GM19455 (cell line): ENCODE measurements around the gene OR2V2.
"Not testable (repeated sequence)": the region's sequence is repeated elsewhere in the genome, so short reads cannot be mapped to it uniquely, and the experiment has no call there.

ENCODE experiments used
- ATAC-seq: cut with Tn5 transposase; IDR thresholded peaks from one replicate; pipeline ENCODE4 v1.9.1; 2021; ENCODE audit not compliant: unreplicated experiment

Gene OR2V2

DNA sequence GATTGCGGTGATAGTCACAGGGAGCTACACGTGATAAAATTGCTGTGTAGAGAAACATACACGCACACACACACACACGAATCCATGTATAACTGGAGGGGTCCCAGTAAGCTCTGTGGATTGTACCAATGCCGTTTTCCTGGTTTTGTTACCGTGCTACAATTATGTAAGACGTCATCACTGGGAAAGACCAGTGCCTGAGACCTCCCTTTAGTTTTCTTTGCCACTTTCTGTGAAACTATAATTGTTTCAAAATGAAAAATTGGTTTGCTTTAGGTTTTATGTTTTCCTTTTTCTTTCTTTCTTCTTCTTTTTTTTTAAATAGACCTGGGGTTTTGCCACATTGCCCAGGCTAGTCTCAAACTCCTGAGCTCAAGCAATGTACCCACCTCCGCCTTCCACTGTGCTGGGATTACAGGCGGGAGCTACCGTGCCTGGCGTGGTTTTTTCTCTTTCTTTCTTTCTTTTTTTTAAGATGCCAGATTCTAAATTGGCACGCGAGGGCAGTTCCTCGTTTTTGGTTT is 21.3 kb downstream of the OR2V2 start:
- no peak for ATAC-seq

- ATAC-seq, result not testable (repeated sequence)
Observed at GRCh38 chr5:181169459-181170236, 22.3 kb downstream of the OR2V2 start.

GRCh38 chr5:181170237-181170825 is 22.9 kb downstream of the OR2V2 start:
- no peak for ATAC-seq

DNA sequence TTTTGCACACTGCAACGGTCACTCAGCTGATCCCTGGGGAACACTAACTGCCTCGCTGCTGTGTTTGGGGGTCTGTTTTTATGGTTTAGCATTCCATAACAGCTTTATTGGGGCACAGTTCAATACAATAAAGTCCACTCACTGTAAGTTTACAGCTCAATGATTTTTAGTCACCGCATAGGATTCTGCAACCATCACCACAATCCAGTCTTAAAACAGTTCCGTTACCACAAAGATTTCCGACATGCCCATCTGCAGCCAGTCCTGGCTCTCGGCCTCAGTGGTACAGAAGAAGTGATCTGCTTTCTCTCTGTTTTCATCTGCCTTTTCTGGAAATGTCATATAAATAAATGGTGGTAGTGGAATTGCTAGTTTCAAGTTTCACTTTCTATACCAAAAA is 23.6 kb downstream of the OR2V2 start:
- ATAC-seq, result no peak

DNA sequence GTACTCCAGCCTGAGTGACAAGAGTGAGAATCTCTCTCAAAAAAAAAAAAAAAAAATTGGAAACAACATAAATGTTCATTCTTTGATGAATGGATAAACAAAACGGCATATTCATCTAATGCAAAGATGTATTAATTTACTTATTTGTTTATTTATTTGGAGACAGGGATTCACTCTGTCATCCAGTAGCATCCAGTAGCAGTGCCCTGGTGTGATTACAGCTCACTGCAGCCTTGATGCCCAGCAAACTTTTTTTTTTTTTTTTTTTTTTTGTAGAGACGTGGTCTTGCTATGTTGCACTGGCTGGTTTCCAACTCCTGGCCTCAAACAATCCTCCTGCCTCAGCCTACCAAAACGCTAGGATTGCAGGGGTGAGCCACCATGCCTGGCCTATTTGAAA is 24.4 kb downstream of the OR2V2 start:
- no peak for ATAC-seq

DNA sequence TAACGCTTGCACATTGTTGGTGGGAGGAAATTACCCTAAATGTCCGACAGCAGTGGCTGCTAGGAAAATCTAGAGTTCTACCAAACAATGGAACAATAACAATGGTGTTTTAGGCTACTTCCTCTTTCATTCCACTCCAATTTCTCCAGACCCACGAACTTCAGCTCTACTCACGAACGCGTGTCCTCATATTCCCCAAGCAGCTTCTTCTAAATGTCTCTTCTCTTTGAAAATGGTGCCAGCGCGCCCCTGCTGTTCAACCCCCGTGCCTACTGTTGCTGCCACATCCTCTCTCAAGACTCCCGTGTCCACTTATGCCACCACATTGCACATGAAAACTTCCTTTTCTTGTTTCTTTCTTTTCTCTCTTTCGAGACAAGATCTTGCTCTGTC is 25.6 kb downstream of the OR2V2 start:
- no peak for ATAC-seq

GRCh38 chr5:181173420-181174342 is 26.3 kb downstream of the OR2V2 start:
- no peak for ATAC-seq

DNA sequence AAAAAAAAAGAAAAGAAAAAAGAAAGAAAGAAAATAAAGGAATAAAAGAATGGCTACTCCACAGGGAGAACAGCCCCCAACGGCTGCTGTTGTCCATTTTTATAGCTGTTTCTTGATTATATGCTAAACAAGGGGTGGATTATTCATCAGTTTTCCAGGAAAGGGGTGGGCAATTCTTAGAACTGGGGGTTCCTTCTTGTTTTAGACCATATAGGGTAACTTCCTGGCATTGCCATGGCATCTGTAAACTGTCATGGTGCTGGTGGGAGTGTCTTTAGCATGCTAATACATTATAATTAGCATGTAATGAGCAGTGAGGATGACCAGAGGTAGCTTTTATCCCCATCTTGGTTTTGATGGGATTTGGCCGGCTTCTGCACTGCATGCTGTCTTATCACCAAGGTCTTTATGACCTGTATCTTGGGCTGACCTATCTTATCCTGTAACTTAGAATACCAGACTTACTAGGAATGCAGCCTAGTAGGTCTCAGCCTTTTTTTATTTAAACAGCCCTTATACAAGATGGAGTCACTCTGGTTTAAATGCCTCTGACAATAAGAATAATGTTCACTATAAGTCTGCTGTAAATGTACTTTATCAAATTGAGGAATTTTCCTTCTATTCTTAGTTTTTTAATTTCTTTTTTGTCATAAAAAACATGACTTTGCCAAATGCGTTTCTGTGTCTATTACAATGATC is 29.0 kb downstream of the OR2V2 start:
- ATAC-seq, result no peak

- not testable (repeated sequence) for ATAC-seq
Observed at GRCh38 chr5:181177559-181177958, 30.2 kb downstream of the OR2V2 start.

- ATAC-seq, result peak; percentile 44
Observed at GRCh38 chr5:181181650-181182565, 34.5 kb downstream of the OR2V2 start.

GRCh38 chr5:181182651-181183050 is 35.3 kb downstream of the OR2V2 start:
- ATAC-seq, result no peak

DNA sequence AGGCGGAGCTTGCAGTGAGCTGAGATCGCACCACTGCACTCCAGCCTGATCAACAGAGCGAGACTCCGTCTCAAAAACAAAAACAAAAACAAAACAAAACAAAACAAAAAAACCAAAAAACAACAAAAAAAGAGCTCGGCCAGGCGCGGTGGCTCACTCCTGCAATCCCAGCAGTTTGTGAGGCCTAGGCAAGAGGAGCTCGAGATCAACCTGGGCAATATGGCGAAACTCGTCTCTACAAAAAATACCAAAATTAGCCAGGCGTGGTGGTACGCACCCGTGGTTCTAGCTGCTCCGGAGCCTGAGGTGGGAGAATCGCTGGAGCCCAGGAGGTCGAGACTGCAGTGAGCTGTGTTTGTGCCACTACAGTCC is 37.4 kb downstream of the OR2V2 start:
- no peak for ATAC-seq

DNA sequence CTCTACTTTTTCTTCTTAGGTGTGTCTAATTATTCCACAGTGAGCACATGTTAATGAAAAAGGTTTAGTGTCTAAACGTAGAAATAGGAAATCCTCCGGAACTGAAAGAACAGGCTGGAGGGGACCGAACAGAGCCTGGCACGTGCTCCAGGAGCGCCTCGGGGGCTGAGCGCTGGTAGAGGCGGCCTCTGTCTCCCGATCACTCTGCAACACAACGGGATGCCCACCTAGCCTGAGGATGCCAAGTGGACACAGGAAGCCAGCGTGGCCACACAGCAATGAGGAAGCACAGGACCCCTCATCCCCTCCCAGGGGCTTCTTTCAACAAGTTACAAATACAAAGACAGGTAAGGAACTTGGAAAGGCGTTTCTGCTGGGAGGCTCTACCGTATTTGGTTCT is 38.2 kb downstream of the OR2V2 start:
- no peak for ATAC-seq

GRCh38 chr5:181186022-181186421 is 38.6 kb downstream of the OR2V2 start:
- ATAC-seq, result no peak

DNA sequence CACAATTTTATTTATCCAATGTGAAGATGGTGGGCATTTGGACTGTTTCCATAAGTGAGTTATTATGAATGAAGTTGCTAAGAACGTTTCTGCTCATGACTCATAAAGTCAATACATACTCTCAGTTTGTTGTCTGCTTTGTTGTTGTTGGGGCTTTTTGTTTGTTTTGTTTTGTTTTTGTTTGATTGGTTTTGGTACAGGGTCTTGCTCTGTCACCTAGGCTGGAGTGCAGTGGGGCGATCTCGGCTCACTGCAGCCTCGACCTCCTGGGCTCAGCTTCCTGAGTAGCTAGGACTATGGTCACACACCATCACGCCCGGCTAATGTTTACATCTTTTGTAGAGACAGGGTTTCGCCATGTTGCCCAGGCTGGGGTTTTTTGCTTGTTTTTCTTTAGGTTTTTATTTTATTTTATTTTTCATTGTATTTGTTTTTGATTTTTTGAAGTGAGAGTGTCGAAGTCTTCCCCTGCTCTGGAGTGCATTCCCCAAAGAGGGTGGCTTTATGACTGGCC is 39.7 kb downstream of the OR2V2 start:
- no peak for ATAC-seq

- no peak for ATAC-seq
Observed at GRCh38 chr5:181187500-181188213, 40.3 kb downstream of the OR2V2 start.

DNA sequence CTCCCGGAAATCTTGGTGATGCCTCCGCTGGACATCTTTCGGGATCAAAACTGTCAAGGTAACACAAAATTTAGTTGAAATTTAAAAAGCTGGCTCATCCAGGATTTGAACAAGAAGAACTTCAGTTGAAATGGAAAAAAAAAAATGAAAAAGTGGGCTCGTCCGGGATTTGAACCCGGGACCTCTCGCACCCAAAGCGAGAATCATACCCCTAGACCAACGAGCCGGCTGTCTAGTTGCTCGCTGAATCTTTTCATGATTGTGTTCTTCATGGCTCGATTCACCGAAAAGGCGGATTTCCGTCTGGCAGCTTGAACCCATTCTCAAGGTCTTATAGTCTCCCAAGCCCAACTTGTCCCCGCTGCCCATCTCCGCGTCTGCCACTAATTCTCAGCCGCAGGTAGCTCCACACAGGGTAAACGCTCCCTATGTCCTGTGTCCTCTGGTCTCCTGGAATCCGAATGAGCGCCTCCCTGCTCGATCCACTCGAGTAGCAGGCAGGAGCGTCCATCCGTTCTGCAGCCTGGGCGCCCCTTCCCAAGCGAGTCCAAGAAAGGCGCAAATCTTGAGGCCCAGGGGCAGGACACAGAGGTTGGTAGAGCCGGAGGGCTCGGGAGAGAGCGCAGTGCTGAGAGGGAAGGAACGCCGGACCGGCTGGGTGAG is 41.4 kb downstream of the OR2V2 start:
- ATAC-seq, result no peak

DNA sequence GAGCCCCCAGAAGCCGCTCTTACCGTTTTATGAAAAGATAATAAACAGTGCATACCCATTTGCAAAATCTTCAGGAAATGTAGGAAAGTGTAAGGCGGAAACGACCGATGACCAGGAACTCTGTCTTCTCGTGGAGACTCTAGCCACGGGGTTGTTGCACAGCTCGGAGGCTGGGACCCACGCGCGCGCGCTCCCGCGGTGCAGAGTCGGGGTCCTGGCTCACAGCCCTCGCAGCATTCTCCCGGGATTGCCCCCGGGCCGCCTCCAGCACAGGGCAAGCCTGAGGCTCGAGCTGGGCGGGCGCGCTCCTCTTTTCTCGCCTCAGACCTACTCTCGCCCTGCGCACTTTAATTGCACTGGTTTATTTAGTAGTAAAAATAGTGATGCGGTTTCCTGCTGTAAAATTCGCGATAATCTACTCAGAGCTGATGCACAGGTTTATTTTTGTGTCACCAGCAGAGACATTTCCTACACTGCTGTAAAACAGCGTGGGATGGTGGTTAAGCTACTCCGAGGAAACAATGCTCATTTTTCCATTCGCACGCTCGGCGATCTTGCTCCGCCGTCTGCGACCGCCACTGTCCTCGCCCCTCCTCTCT is 42.1 kb downstream of the OR2V2 start:
- no peak for ATAC-seq
